Common myeloid progenitor, CD34-positive (primary cell): Measurements from ENCODE around the gene HCAR1.
"Not testable (repeated sequence)": the region's sequence is repeated elsewhere in the genome, so short reads cannot be mapped to it uniquely, and the experiment has no call there.

Experiments
- CTCF ChIA-PET: fragments of 350-600 bp; sonication (Branson Sonifier 250); formaldehyde crosslinking; loops from one replicate; lab custom pipeline; 2021; ENCODE audit warnings: antibody characterized with exemption; lab: Charles Lee
- POLR2A ChIA-PET: fragments of 350-600 bp; sonication (Branson Sonifier 250); formaldehyde crosslinking; loops from one replicate; lab custom pipeline; 2021; ENCODE audit warnings: antibody characterized with exemption; lab: Charles Lee
- DNase-seq, 3 donors: peaks; one replicate each; pipeline versions ENCODE4 v3.0.0 to v3.0.0-alpha.2; 2013
- H3K27ac ChIP-seq, 2 experiments: 1 replicate in 1 of 2; 2 replicates in 1 of 2; pipeline ENCODE4 v1.7.0; 2013; ENCODE audit warnings: inconsistent platforms in 2 of 2, low read length in 2 of 2, mild to moderate bottlenecking in 2 of 2, low read depth in 1 of 2, moderate library complexity in 1 of 2; ENCODE audit not compliant: severe bottlenecking in 2 of 2, insufficient read depth in 1 of 2, poor library complexity in 1 of 2
- H3K27me3 ChIP-seq, 5 experiments: replicated peaks in 2 of 5; 1 replicate in 3 of 5; 2 replicates in 2 of 5; pipeline versions ENCODE4 v1.6.1 to v1.7.0; 2013; ENCODE audit warnings: low read length in 4 of 5, mild to moderate bottlenecking in 2 of 5, moderate library complexity in 2 of 5, inconsistent platforms in 1 of 5; ENCODE audit not compliant: insufficient read depth in 5 of 5, control insufficient read depth in 4 of 5
- H3K36me3 ChIP-seq, 4 experiments: 1 replicate in 2 of 4; 2 replicates in 2 of 4; pipeline versions ENCODE4 v1.6.1 to v1.7.0; 2013; ENCODE audit warnings: low read length in 3 of 4, control low read depth in 1 of 4, mild to moderate bottlenecking in 1 of 4; ENCODE audit not compliant: control insufficient read depth in 4 of 4, insufficient read depth in 4 of 4
- H3K4me1 ChIP-seq, 4 experiments: 1 replicate in 3 of 4; 2 replicates in 1 of 4; pipeline versions ENCODE4 v1.6.1 to v1.7.1; 2013; ENCODE audit warnings: low read length in 3 of 4, mild to moderate bottlenecking in 3 of 4, control low read depth in 1 of 4, inconsistent platforms in 1 of 4, moderate library complexity in 1 of 4; ENCODE audit not compliant: control insufficient read depth in 4 of 4, insufficient read depth in 4 of 4; ENCODE audit errors: control extremely low read depth in 1 of 4
- H3K4me3 ChIP-seq, 7 experiments: 1 replicate in 4 of 7; 2 replicates in 3 of 7; pipeline versions ENCODE4 v1.5.1 to v1.7.0; 2013; ENCODE audit warnings: mild to moderate bottlenecking in 7 of 7, low read length in 6 of 7, moderate library complexity in 6 of 7, inconsistent platforms in 2 of 7, low read depth in 2 of 7, control low read depth in 1 of 7; ENCODE audit not compliant: insufficient read depth in 4 of 7, control insufficient read depth in 1 of 7; ENCODE audit errors: extremely low read depth in 1 of 7
- H3K9me3 ChIP-seq, 5 experiments: 1 replicate in 4 of 5; 2 replicates in 1 of 5; pipeline versions ENCODE4 v1.6.1 to v1.7.1; 2013; ENCODE audit warnings: low read length in 4 of 5, mild to moderate bottlenecking in 2 of 5, inconsistent platforms in 1 of 5, low read depth in 1 of 5, moderate library complexity in 1 of 5; ENCODE audit not compliant: control insufficient read depth in 4 of 5, insufficient read depth in 2 of 5; ENCODE audit errors: control extremely low read depth in 1 of 5
- WGBS: methylation state at CpG from one replicate; pipeline ENCODE4 v1.1.5; 2013; ENCODE audit not compliant: insufficient coverage; 5-methylcytosine and 5-hydroxymethylcytosine counted together

The HCAR1 gene

DNA sequence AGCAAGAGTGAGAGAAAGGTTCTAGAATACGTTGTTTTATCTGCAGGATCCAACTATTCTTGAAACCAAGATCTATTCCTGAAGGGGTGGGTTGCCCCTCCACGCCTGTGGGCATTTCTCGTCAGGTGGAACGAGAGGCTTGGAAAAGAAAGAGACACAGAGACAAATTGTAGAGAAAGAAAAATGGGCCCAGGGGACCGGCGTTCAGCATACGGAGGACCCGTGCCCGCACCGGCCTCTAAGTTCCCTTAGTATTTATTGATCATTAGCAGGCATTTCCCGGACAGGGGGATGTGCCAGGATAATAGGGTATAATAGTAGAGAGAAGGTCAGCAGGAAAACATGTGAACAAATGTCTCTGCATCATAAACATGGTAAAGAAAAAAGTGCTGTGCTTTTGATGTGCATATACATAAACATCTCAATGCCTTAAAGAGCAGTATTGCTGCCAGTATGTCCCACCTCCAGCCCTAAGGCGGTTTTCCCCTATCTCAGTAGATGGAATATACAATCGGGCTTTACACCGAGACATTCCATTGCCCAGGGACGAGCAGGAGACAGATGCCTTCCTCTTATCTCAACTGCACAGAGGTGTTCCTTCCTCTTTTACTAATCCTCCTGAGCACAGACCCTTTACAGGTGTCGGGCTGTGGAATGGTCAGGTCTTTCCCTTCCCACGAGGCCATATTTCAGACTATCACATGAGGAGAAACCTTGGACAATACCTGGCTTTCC, 20.3 kb upstream of the HCAR1 start:
- CTCF ChIA-PET, H3K27me3 ChIP-seq, H3K4me3 ChIP-seq, H3K27ac ChIP-seq, H3K9me3 ChIP-seq, POLR2A ChIA-PET: not testable (repeated sequence)
- 39% methylated on average over 6 of the region's 17 CpGs for WGBS
- Histone ChIP-seq H3K36me3 (peaks cover 2 to 18% (median 11%) of the 10 kb centered on the region in 4 experiments), H3K4me1 (peaks cover 14 to 34% (median 27%) of the 10 kb centered on the region in 4 experiments)
- DNase-seq: peak in 1 of 3 donors; percentile 68

DNA sequence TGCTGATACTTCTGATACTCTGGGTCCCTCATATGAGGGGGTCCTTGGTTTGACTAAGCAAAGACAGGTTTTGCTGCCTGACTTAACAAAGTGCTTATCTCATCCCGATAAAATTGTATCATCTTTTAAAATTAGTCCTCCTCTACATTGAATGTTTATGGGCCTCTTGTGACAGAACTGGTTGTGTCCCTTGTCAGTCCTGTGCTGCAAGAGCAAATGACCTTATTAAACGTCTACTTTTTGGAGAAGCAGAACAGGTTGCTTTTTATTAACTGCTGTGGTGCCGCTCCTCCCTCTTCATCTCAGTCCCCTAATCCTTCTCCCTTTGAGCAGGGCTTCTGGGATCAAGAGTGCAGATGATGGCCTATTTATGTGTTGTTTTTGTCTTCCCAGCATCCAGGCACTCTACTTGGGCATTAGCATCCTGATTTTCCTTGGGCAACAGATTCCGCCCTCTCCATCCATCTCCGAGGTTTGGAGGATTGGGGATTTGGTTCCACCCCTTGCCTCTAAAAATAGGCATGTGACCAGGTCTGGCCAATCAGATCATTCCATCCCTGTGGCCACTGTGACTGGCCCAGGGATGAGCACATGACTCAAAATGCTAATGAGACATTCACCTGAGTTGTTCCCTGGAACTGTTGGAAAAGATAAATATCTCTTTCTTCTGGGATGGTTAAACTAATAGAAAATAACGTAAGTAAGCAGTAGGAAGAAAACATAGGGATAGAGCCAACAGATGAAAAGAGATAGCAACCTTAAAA, 19.1 kb upstream of the HCAR1 start:
- no peak overlapping the region for H3K4me3 ChIP-seq
- no peaks in the 10 kb centered on the region for H3K27me3 ChIP-seq
- no peaks in the 10 kb centered on the region for H3K9me3 ChIP-seq
- H3K4me1 ChIP-seq: peaks cover 14 to 34% (median 27%) of the 10 kb centered on the region in 4 experiments
- WGBS: 98% methylated on average over 6 of the region's 6 CpGs
- H3K36me3 ChIP-seq: peaks cover 0 to 10% (median 5%) of the 10 kb centered on the region in 4 experiments
- no peak overlapping the region for H3K27ac ChIP-seq
- no peak for DNase-seq
- ChIA-PET CTCF (interaction anchor here (1.7 kb wide), 1 partner anchor 112 kb away, joined by 11 read pairs; no protein-coding TSS in a partner anchor), POLR2A (interaction anchor here (0.9 kb wide), 1 partner anchor 103 kb away, joined by 3 read pairs; no protein-coding TSS in a partner anchor)

DNA sequence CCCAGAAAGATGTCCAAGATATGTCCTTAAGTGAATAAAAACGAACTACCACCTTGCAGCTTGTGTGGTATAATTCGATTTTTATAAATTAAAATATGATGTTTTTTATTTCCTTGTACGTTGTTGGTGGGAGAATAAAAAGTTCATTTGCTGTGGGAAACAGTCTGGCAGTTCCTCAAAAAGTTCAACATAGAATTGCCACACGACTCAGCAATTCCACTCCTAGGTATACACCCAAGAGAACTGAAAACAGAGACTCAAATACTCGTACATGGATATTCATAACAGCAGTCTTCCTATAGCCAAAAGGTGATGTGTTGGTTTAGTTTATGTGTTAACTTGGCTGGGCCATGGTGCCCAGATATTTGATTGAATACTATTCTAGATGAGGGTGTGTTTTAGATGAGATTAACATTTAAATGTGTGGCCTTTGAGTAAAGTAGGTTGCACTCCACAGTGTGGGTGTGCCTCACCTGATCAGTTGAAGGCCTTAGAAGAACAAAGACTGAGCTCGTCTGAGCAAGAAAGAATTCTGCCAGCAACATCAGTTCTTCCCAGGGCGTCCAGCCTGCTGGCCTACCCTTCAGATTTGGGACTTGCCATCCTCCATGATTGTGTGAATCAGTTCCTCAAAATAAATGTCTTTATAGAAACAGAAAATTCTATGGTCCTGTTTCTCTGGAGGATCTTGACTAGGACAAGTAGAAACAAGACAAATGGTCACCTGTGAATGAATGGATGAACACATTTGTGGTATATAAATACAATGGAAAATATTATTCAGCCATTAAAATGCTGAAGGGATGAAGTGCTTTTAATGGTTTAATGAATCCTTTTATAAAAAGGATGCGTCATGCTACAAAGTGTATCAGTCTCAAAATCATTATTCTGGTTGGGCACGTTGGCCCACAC, 16.8 kb upstream of the HCAR1 start:
- Histone ChIP-seq H3K27me3 (no peaks in the 10 kb centered on the region), H3K36me3 (no peaks in the 10 kb centered on the region), H3K4me1 (peaks cover 7 to 30% (median 19%) of the 10 kb centered on the region in 4 experiments), H3K4me3 (no peak overlapping the region), H3K27ac (no peak overlapping the region), H3K9me3 (no peaks in the 10 kb centered on the region)
- CTCF ChIA-PET: interaction anchor here (0.6 kb wide), 1 partner anchor 22 kb away, joined by 3 read pairs; no protein-coding TSS in a partner anchor
- peak in 2 of 3 donors; percentile 30 to 39 for DNase-seq
- POLR2A ChIA-PET: no interaction called here
- WGBS: 96% methylated on average over 3 of the region's 9 CpGs

DNA sequence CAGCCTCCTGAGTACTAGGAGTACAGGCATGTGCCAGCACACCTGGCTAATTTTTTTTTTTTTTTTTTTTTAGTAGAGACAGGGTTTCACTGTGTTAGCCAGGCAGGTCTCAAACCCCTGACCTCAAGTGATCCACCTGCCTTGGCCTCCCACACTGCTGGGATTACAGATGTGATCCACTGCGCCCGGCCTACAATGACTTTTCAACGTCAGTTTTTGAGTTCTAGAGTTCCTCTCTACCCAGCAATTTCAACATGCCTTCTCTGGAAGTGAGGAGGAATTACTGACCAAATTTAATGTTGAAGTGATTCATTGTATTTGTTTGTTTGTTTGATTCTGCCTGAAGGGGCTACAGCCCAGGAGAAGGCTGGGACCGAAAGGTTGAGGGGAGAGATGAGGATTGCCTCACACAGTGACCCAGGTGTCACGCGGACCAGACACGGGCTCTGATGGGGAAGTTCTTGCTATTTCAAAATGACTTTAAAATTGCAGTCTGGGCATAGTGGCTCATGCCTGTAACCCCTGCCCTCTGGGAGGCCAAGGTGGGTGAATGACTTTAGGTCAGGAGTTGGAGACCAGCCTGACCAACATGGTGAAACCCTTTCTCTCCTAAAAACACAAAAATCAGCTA, 13.4 kb upstream of the HCAR1 start:
- ChIA-PET CTCF (interaction anchor here (0.8 to 2.4 kb wide), 3 partner anchors 97 to 106 kb away, joined by 3 to 7 read pairs (median 4); no protein-coding TSS in a partner anchor), POLR2A (no interaction called here)
- H3K36me3 ChIP-seq: no peaks in the 10 kb centered on the region
- H3K9me3 ChIP-seq: no peaks in the 10 kb centered on the region
- peaks cover 0 to 16% (median 9%) of the 10 kb centered on the region in 4 experiments for H3K4me1 ChIP-seq
- H3K27me3 ChIP-seq: no peaks in the 10 kb centered on the region
- no peak overlapping the region for H3K4me3 ChIP-seq
- H3K27ac ChIP-seq: no peak overlapping the region
- WGBS: 97% methylated on average over 4 of the region's 7 CpGs
- no peak for DNase-seq

DNA sequence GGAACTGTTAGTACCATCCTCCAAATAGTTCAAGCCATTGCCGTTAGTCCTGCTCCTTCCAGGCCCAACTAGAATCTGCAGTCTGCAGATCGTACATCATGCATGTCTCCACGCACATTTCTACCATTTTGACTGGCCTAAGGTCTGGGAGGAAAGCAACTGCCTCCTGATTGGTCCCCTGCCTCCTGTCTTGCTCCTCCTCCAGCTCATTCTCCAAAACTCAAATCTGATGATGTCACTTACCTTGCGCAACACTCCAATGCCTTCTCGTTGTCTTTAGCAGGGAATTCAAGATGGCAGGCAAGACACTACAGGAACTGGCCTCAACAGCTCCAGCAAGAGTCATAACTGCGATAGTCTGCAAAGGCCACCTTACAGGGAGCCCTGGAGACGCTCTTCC, 9.7 kb upstream of the HCAR1 start:
- 92% methylated on average over 7 of the region's 7 CpGs for WGBS
- no peaks in the 10 kb centered on the region for H3K36me3 ChIP-seq
- H3K27ac ChIP-seq: no peak overlapping the region
- no peak overlapping the region for H3K4me3 ChIP-seq
- no peaks in the 10 kb centered on the region for H3K9me3 ChIP-seq
- POLR2A ChIA-PET: no interaction called here
- H3K4me1 ChIP-seq: peaks cover 3 to 21% (median 12%) of the 10 kb centered on the region in 4 experiments
- CTCF ChIA-PET: interaction anchor here (1.9 kb wide), 1 partner anchor 10 kb away, joined by 4 read pairs; the partner anchor contains the start of gene HCAR1
- DNase-seq: no peak
- no peaks in the 10 kb centered on the region for H3K27me3 ChIP-seq

DNA sequence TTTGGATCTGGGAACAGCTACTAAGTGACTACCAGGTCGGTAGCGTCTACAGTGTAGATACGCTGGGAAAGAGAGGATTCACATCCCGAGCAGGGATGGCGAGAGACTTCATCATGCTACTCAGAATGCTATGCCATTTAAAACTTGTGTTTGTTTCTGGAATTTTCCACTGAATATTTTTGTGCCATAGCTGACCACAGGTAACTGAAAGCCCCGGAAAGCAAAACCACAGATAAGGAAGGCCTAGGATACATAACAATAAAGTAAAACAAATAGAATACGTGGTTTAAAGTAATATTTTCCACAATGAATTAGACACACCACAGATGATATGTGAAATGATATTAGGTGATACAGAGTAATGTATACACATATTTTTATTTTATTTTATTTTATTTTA, 7.9 kb upstream of the HCAR1 start:
- CTCF ChIA-PET: interaction anchor here (1.0 to 1.5 kb wide), 4 partner anchors 12 to 101 kb away, joined by 3 to 4 read pairs (median 4); partner anchors contain the start of gene DENR

More for the DNA sequence above, 7.9 kb upstream of the HCAR1 start:
- DNase-seq: peak in 1 of 3 donors; percentile 62
- WGBS: 80% methylated on average over 4 of the region's 7 CpGs
- Histone ChIP-seq H3K36me3 (no peaks in the 10 kb centered on the region), H3K4me1 (peaks cover 3 to 27% (median 14%) of the 10 kb centered on the region in 4 experiments), H3K27me3 (no peaks in the 10 kb centered on the region), H3K9me3 (no peaks in the 10 kb centered on the region), H3K27ac (peak overlapping the region in 1 of 2 experiments; percentile 7), H3K4me3 (no peak overlapping the region)
- POLR2A ChIA-PET: interaction anchor here (0.6 kb wide), 2 partner anchors 334 to 1510 kb away, joined by 3 to 4 read pairs; no protein-coding TSS in a partner anchor
